GF-D8 (cell line): ENCODE data around the gene PIGU.

Experiments used
- DNase-seq: peaks from one replicate; lab custom pipeline; 2025; lab: John Stamatoyannopoulos, UW

PIGU gene

GRCh38 chr20:34512266-34512954, 164.5 kb downstream of the PIGU start:
- no peak for DNase-seq

GRCh38 chr20:34511891-34512265, 165.0 kb downstream of the PIGU start:
- DNase-seq, result no peak

DNA sequence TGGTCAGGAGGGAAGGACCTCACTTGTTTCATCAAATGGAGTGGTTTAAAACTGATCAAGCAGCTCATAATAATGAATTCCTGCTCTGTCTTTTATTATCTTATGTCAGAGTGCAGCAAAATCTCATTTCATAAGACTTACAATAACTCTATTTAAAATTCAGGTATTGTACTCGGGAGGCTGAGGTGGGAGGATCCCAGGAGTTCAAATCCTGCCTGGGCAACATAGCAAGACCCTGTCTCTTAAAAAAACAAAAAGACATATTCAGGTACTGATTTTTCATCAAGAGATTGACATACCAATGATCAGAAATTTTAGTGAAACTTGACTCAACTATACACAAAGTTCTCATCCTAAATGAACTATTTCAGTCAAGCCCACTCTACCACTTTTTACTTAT, 166.3 kb downstream of the PIGU start:
- DNase-seq, result no peak
